Epithelial cell of esophagus (primary cell): ENCODE results near the gene BDH1.

Source experiments
- DNase-seq: peaks from one replicate; pipeline ENCODE4 v3.0.0; 2010; ENCODE audit warnings: low read depth
- H3K4me3 ChIP-seq: 2 replicates; pipeline ENCODE4 v1.5.1; 2011; ENCODE audit warnings: mild to moderate bottlenecking, low read length, control low read depth
- TF ChIP-seq, protein P1 (sequence below): IDR thresholded peaks from 2 replicates; pipeline ENCODE4 v1.5.1; 2011; ENCODE audit warnings: low read depth, mild to moderate bottlenecking, low read length, control low read depth, inconsistent platforms; ENCODE audit not compliant: insufficient read depth; ENCODE audit errors: missing control alignments

BDH1 gene

DNA sequence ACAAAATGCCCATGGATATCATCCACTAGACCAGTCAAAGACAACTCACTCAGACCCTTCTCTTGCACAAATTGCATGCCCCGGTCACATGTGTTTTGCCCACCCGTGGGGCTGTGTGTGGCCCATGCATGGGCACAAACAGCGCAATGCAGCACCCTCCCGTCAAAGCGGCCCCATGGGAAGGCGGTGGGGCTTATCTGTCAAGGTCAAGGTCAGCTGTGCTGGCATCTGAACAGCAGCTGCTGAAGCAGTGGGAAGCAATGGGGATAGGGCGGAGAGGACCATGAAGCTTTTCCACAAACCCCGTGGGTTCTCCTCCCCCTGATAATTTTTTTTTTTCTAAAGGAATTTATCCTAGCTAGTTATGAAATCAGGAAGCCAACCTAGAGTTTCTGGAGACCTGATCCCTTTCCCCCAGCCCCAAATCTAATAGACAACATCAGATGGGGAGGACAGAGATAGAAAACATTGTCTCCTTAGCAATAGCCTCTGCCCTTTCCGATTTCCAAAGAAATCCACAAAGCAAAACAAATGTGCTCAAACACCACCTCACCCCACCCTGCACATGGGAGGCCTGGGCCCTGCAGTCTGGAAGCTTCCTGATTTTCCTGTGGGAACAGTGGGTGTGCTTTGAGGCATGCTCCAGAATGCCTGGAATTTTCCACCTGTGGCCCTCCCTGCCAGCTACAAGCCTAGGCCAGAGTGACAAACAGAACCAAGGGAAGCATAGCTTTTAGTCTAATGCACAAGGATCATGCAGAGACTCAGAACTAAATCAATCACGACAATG is 84.4 kb downstream of the BDH1 start:
- TF ChIP-seq, protein P1, sequence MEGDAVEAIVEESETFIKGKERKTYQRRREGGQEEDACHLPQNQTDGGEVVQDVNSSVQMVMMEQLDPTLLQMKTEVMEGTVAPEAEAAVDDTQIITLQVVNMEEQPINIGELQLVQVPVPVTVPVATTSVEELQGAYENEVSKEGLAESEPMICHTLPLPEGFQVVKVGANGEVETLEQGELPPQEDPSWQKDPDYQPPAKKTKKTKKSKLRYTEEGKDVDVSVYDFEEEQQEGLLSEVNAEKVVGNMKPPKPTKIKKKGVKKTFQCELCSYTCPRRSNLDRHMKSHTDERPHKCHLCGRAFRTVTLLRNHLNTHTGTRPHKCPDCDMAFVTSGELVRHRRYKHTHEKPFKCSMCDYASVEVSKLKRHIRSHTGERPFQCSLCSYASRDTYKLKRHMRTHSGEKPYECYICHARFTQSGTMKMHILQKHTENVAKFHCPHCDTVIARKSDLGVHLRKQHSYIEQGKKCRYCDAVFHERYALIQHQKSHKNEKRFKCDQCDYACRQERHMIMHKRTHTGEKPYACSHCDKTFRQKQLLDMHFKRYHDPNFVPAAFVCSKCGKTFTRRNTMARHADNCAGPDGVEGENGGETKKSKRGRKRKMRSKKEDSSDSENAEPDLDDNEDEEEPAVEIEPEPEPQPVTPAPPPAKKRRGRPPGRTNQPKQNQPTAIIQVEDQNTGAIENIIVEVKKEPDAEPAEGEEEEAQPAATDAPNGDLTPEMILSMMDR: no peak
- no peak overlapping the region for H3K4me3 ChIP-seq
- DNase-seq: no peak

DNA sequence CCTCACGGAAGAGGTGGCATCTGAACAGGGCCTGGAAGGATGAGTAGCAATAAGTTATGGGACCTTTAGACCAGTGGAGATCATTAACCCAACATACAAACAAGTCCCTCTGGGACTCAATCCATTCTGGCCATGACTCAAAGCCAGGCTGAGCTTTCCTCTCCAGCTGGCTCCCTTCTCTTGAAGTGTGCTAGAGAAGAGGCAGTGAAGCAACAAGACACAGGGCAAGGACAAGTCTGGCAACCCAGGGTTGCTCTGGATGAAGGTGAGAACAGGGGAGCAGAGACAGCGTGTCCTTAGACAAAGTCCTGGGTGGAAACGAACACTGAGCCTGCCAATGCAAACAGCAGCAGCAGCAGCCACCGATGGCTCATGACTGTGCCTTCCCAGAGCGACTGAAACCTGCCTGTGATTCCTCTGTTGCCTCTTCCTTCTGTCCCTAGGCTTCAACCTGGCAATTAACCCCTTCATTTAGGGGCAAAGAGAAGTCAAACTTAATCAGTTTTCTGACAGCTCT is 86.8 kb downstream of the BDH1 start:
- no peak for DNase-seq
- H3K4me3 ChIP-seq: no peak overlapping the region

DNA sequence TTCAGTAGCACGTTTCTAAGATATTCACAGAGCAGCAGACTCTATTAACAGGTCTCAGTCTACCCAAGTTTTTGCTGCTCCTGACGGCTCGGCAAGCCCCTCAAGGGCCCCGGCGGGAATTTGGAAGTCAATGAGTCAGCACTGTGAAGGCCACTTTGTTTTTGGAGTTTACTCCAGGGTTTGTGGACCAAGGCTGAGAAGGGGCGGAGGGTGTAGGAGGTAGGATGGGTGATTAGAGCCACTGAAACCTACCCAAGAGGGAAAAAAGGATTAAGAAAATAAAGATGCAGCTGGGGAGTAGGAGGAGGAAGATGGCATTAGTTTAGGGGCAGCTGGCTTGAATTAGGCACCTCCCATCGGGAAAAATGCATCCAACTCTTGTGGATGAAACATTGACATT is 87.6 kb downstream of the BDH1 start:
- no peak for DNase-seq
- TF ChIP-seq, protein P1: no peak
- H3K4me3 ChIP-seq: no peak overlapping the region

More for the DNA sequence above, 86.8 kb downstream of the BDH1 start:
- TF ChIP-seq, protein P1: no peak

DNA sequence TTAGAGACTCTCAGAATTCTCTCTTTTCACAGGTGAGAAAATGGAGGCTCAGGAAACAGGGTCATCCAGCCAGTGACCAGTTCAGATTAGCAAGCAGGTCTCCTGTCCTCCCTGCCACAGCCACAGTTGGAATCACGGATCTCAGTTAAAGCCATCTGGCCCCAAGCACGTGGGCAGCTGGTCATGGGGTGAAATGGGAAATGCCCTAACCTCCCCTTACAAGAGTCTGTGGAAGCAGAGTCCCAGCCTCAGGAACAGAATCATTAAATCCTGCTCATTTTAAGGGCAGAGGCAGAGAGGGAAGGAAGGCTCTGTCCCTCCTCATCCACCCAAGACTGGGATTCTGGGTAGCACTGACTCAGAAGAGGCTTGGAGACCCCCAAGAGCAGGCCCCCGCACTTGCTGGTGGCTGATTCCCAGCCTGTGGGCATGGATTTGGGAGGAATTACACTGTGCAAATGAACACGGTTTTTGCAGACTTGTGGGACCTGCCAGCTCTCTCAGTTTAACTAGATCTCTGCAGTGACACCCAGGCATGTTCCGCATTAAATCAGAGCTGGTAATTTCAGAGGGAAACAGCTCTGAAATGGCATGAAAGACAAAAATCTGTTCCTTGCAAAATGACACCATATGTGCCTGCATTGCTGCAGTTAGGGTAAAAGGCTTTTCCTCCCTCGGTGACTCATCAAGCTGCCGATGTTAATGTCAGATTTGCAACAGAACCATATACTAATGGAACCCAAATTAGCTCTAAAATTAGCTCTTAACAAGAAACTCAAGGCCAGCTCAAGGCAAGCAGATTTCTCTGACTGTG is 89.0 kb downstream of the BDH1 start:
- TF ChIP-seq, protein P1: no peak
- peak; percentile 59 for DNase-seq
- H3K4me3 ChIP-seq: no peak overlapping the region

DNA sequence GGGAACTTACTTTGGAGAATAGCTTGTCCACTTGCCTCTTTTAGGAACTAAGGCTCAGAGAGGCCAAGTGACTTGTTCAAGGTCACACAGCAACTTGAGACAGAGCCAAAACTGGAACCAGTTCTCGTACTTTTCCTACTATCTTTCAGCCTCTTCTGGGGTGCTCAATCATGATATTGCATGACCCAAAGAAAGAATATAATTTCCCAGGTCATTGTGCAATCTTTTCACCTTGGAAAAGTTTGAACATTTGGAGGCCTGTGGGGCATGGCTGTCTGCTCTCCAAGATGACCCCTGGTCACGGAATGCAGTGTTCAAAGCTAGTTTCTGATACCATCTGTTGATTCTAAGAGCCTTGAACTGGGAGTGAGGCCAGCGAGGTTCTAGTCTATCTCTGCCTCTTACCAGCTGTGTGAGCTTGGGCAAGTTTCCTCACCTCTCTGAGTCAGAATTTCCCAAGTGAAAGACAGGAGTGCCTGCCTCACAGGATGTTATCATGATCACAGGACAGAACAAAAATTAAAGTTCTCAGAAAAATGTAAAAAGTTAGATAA is 89.7 kb downstream of the BDH1 start:
- no peak overlapping the region for H3K4me3 ChIP-seq
- TF ChIP-seq, protein P1: no peak
- peak; percentile 68 for DNase-seq

DNA sequence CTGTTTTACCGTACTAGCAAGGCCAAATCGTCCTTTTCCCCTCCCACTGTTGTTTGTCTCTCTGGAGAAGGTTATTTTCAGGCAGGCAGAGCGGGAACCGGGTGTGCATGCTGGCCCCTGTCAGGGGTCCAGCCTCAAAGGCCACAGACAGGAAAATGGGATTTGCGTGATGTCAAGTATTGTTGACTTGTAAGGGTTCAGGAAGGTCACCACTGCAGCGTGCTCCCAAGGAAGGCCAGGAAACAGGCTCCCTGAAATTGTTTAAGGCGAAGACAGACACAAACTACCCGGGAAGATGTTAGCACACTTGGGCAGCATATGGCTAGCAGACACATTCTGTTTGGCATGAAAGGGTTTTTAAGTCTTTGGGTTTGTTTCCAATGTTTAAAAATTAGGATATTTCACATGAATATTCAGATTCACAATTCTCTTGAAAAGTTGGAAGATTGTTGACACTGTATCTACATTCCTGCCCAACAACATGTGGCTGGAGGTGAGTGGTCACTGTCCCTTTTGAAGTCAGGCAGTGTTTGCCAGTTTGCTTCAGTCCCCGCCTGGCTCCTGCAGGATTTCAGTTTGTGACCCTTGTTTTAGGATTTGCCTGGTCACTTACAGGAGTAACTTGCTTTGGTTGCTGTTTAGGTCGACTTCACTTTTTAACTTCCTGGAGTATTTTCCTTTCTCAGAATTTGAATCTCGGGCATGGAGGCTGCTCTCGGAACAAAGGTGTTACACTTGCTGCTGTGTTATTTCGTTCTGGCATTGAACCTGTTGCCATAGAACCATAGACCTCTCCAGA is 90.4 kb downstream of the BDH1 start:
- DNase-seq: no peak
- TF ChIP-seq, protein P1: no peak
- no peak overlapping the region for H3K4me3 ChIP-seq
